ENCODE results near the gene KLF14.
"Not testable (repeated sequence)": the region's sequence is repeated elsewhere in the genome, so short reads cannot be mapped to it uniquely, and the experiment has no call there.

KLF14 gene

DNA sequence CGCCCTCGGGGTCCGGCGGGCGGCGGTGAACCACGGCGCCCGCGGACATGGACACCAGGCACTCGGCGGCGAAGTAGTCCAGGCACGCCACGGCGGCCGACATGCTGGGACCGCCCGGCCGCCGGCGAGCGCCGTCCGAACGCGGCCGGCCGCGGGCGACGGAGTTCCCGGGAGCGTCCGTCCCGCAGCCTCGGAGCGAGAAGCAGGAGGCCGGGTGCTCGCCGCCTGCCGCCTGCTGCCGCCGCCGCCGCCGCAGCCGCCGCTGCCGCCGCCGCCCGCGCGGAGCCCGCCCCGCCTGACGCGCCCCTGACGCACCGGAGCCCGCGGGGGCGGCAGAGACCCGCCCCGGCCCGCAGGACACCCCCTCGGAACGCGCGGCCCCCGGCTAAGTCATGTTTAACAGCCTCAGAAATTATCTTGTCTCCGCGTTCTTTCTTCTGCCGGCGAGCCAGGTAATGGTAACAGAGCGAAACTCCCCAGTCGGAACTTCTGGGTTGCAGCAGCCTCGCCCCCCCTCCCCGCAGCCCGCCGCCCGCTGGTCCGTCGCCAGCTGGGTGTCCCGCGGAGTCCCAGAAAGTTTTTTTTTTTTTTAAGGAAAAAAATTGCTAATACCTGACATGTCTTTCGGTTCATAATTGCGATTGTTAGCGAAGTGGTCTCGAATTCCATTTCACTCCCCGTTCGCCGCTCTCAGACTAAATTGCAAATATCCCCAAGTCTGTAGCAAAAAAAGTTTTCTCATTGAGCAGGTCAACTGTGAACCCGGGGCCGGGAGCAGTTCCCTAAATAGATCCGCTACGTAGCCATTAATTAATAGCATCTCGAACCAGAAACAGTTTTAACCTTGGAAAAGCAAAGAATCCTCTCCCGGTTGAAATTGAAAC is at the start of gene KLF14:
Gene KLF14, minus strand, starts transcription at position 277 of the 884 bp plus-strand sequence. Its CDS starts 174 bp downstream, at position 103.
- H3K27ac ChIP-seq (ENCODE audit: low read depth, low read length) = no peak within 1 kb of the TSS
- no peaks in the 10 kb centered on the region for H4K20me1 ChIP-seq (ENCODE audit: control insufficient read depth, insufficient read depth, low read depth, low read length)
- no peaks in the 10 kb centered on the region for H3K9me3 ChIP-seq (ENCODE audit: control insufficient read depth, insufficient read depth, low read length)
- H3K79me2 ChIP-seq (ENCODE audit: control insufficient read depth, low read length) = no peaks in the 10 kb centered on the region
- no peaks in the 10 kb centered on the region for H3K36me3 ChIP-seq (ENCODE audit: control insufficient read depth, low read length)
- H3K4me1 ChIP-seq (ENCODE audit: control insufficient read depth, low read length) = peaks cover 7% of the 10 kb centered on the region
- peaks cover 61% of the 10 kb centered on the region for H3K27me3 ChIP-seq (ENCODE audit: control insufficient read depth, low read length)
- TF ChIP-seq EZH2phosphoT487 (IDR thresholded peaks at IDR 0.05; ENCODE audit: borderline replicate concordance, low read length) = peak; percentile 91
- TF ChIP-seq, protein P1, sequence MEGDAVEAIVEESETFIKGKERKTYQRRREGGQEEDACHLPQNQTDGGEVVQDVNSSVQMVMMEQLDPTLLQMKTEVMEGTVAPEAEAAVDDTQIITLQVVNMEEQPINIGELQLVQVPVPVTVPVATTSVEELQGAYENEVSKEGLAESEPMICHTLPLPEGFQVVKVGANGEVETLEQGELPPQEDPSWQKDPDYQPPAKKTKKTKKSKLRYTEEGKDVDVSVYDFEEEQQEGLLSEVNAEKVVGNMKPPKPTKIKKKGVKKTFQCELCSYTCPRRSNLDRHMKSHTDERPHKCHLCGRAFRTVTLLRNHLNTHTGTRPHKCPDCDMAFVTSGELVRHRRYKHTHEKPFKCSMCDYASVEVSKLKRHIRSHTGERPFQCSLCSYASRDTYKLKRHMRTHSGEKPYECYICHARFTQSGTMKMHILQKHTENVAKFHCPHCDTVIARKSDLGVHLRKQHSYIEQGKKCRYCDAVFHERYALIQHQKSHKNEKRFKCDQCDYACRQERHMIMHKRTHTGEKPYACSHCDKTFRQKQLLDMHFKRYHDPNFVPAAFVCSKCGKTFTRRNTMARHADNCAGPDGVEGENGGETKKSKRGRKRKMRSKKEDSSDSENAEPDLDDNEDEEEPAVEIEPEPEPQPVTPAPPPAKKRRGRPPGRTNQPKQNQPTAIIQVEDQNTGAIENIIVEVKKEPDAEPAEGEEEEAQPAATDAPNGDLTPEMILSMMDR (IDR thresholded peaks at IDR 0.05; ENCODE audit: low read depth, low read length, poor library complexity, severe bottlenecking) = no peak
- peak within 1 kb of the TSS; percentile 76 for H3K4me2 ChIP-seq (ENCODE audit: low read length)
- H3K9me2 ChIP-seq (replicated peaks; ENCODE audit: control insufficient read depth, low read length) = no peaks in the 10 kb centered on the region
- H3F3A ChIP-seq (ENCODE audit: control insufficient read depth, insufficient read depth) = no peaks in the 10 kb centered on the region
- peak within 1 kb of the TSS; percentile 68 for H3K4me3 ChIP-seq (ENCODE audit: low read length)

DNA sequence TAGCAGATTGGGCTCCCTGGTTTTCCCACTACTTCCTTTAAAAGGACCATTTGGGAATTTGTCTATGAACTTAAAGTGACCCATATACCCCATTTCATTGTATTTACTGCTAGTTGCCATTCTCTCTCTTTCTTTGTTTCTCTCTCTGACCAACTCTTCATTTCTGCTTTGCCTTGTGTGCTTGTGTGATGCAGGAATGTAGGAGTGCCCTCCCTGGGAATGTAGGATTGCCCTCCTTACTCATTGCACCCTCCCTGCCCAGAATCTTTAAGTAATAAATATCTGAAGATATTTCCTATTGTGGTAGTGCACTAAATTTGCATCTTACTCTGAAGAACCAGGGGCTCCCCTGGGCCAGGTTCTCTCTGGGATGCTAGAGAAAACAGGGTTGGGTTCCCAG is 47.3 kb upstream of the KLF14 start:
- Histone ChIP-seq H4K20me1 (ENCODE audit: control insufficient read depth, insufficient read depth, low read depth, low read length) (no peaks in the 10 kb centered on the region), H3K36me3 (ENCODE audit: control insufficient read depth, low read length) (no peaks in the 10 kb centered on the region), H3K4me2 (ENCODE audit: low read length) (no peak overlapping the region), H3K4me1 (ENCODE audit: control insufficient read depth, low read length) (no peaks in the 10 kb centered on the region), H3K9me2 (replicated peaks; ENCODE audit: control insufficient read depth, low read length) (no peaks in the 10 kb centered on the region), H3F3A (ENCODE audit: control insufficient read depth, insufficient read depth) (no peaks in the 10 kb centered on the region), H3K79me2 (ENCODE audit: control insufficient read depth, low read length) (no peaks in the 10 kb centered on the region), H3K9me3 (ENCODE audit: control insufficient read depth, insufficient read depth, low read length) (no peaks in the 10 kb centered on the region), H3K4me3 (ENCODE audit: low read length) (no peak overlapping the region), H3K27ac (ENCODE audit: low read depth, low read length) (no peak overlapping the region), H3K27me3 (ENCODE audit: control insufficient read depth, low read length) (peaks cover 14% of the 10 kb centered on the region; the same call in 1 of the 2 replicates)
- TF ChIP-seq, protein P1 (IDR thresholded peaks at IDR 0.05; ENCODE audit: low read depth, low read length, poor library complexity, severe bottlenecking) = no peak
- no peak for TF ChIP-seq EZH2phosphoT487 (IDR thresholded peaks at IDR 0.05; ENCODE audit: borderline replicate concordance, low read length)

DNA sequence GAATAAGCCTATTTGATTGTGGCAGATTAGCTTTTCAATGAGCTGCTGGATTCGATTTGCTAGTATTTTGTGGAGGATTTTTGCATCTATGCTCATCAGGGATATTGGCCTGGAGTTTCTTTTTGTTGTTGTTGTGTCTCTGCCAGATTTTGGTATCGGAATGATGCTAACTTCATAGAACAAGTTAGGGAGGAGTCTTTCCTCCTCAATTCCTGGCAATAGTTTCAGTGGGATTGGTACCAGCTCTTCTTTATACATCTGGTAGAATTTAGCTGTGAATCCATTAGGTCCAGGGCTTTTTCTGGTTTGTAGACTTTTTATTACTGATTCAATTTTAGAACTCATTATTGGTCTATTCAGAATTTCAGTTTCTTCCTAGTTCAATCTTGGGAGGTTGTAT is 43.4 kb upstream of the KLF14 start:
- Histone ChIP-seq H3F3A (ENCODE audit: control insufficient read depth, insufficient read depth) (no peaks in the 10 kb centered on the region), H3K4me2 (ENCODE audit: low read length) (no peak overlapping the region), H3K36me3 (ENCODE audit: control insufficient read depth, low read length) (no peaks in the 10 kb centered on the region), H4K20me1 (ENCODE audit: control insufficient read depth, insufficient read depth, low read depth, low read length) (no peaks in the 10 kb centered on the region), H3K9me2 (replicated peaks; ENCODE audit: control insufficient read depth, low read length) (no peaks in the 10 kb centered on the region), H3K27ac (ENCODE audit: low read depth, low read length) (no peak overlapping the region), H3K4me3 (ENCODE audit: low read length) (no peak overlapping the region), H3K27me3 (ENCODE audit: control insufficient read depth, low read length) (peaks cover 5% of the 10 kb centered on the region; the same call in 1 of the 2 replicates), H3K9me3 (ENCODE audit: control insufficient read depth, insufficient read depth, low read length) (peaks cover 2% of the 10 kb centered on the region; the same call in 1 of the 2 replicates), H3K4me1 (ENCODE audit: control insufficient read depth, low read length) (no peaks in the 10 kb centered on the region), H3K79me2 (ENCODE audit: control insufficient read depth, low read length) (no peaks in the 10 kb centered on the region)
- TF ChIP-seq, protein P1 (IDR thresholded peaks at IDR 0.05; ENCODE audit: low read depth, low read length, poor library complexity, severe bottlenecking) = no peak
- TF ChIP-seq EZH2phosphoT487 (IDR thresholded peaks at IDR 0.05; ENCODE audit: borderline replicate concordance, low read length) = no peak

GRCh38 chr7:130772456-130772855 is 38.4 kb upstream of the KLF14 start:
- not testable (repeated sequence) for H3K4me2 ChIP-seq (ENCODE audit: low read length); H3K9me2 ChIP-seq (replicated peaks; ENCODE audit: control insufficient read depth, low read length); H3F3A ChIP-seq (ENCODE audit: control insufficient read depth, insufficient read depth); H3K4me1 ChIP-seq (ENCODE audit: control insufficient read depth, low read length); H3K27ac ChIP-seq (ENCODE audit: low read depth, low read length); H3K36me3 ChIP-seq (ENCODE audit: control insufficient read depth, low read length); H3K9me3 ChIP-seq (ENCODE audit: control insufficient read depth, insufficient read depth, low read length); H3K4me3 ChIP-seq (ENCODE audit: low read length); H3K79me2 ChIP-seq (ENCODE audit: control insufficient read depth, low read length); H4K20me1 ChIP-seq (ENCODE audit: control insufficient read depth, insufficient read depth, low read depth, low read length); H3K27me3 ChIP-seq (ENCODE audit: control insufficient read depth, low read length)
